Erythroblast (primary cell): Measurements from ENCODE around the gene CNTN4.

Experiments
- GATA1 ChIP-seq: IDR thresholded peaks from 2 replicates; pipeline ENCODE4 v1.6.1; 2011; ENCODE audit warnings: low read depth, mild to moderate bottlenecking, control low read depth, low read length, moderate library complexity
- POLR2A ChIP-seq: IDR thresholded peaks from 2 replicates; pipeline ENCODE4 v1.6.1; 2011; ENCODE audit warnings: mild to moderate bottlenecking, low read length

DNA sequence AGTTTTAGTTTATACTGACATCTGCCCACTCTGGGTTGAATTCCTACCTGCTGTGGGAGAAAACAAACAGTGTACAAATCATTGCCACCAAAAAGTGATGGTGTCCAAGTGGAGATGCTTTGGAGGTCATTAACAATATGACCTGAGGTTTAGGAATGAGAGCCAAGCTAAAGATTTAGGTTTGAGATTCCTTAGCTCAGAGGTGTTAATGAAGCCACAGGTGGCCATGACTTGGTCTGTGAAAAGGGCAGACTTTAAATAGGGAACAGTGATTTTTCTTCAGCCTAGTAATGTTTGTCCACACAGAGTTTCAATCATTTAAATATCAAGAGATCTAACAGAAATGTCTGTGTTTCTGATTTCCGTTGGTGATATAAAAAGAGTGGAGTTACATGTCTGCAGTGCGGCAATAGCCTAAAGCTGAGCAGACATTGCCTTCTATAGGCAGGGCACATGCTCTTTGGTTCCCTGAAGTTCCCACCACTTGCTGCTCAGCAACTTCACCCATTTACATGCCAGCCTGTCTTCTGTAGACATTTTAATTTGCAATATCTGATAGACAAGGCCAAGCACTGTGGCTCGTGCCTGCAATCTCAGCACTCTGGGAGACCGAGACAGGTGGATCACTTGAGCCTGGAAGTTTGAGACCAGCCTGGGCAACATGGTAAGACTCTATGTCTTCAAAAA is 588.3 kb downstream of the CNTN4 start:
- no peak for TF ChIP-seq POLR2A
- no peak for TF ChIP-seq GATA1
